H1 (cell line): Measurements from ENCODE around the gene COLQ. TPM values are rescaled to one million over a fixed set of nuclear protein-coding genes. Genes with fewer than 3 reads are reported as not detected.

Experiments used
- CTCF ChIA-PET: fragments of 300-600 bp; sonication (Branson Sonifier 250); formaldehyde crosslinking; loops from one replicate; lab custom pipeline; 2021; ENCODE audit not compliant: partially characterized antibody; lab: Charles Lee
- POLR2A ChIA-PET: fragments of 300-600 bp; sonication (Branson Sonifier 250); formaldehyde crosslinking; loops from one replicate; lab custom pipeline; 2021; ENCODE audit warnings: inconsistent platforms; ENCODE audit not compliant: partially characterized antibody; lab: Charles Lee
- DNase-seq, 2 experiments: peaks; one replicate each; pipeline versions ENCODE4 v3.0.0 to v3.0.0-alpha.2; 2010 to 2022; ENCODE audit warnings: low spot score in 2 of 2, low read depth in 1 of 2, mixed read lengths in 1 of 2
- FAIRE-seq: peaks from 2 replicates; lab custom pipeline; 2011; peaks lifted over from hg19 to GRCh38; lab: Jason Lieb, UNC
- H2AFZ ChIP-seq: 2 replicates; pipeline ENCODE4 v1.8.1; 2012; ENCODE audit warnings: low read length, inconsistent platforms
- H2AK5ac ChIP-seq: 2 replicates; pipeline ENCODE4 v1.6.1; 2013; ENCODE audit warnings: low read depth, low read length
- H2BK120ac ChIP-seq: replicated peaks from 2 replicates; pipeline ENCODE3; 2013; ENCODE audit warnings: low read depth, low read length, inconsistent platforms
- H2BK12ac ChIP-seq: 2 replicates; pipeline ENCODE4 v1.6.1; 2013; ENCODE audit warnings: low read depth, low read length
- H2BK15ac ChIP-seq: 2 replicates; pipeline ENCODE4 v1.6.1; 2013; ENCODE audit warnings: low read length
- H2BK20ac ChIP-seq: 2 replicates; pipeline ENCODE4 v1.6.1; 2013; ENCODE audit warnings: low read length
- H2BK5ac ChIP-seq: 2 replicates; pipeline ENCODE4 v1.6.1; 2013; ENCODE audit warnings: low read depth, low read length
- H3K14ac ChIP-seq: 2 replicates; pipeline ENCODE4 v1.6.1; 2013; ENCODE audit warnings: inconsistent platforms; ENCODE audit not compliant: insufficient read length
- H3K18ac ChIP-seq: 2 replicates; pipeline ENCODE4 v1.6.1; 2013; ENCODE audit warnings: low read length; ENCODE audit errors: extremely low read depth
- H3K23ac ChIP-seq: 2 replicates; pipeline ENCODE4 v1.6.1; 2013; ENCODE audit warnings: inconsistent platforms; ENCODE audit not compliant: insufficient read length
- H3K23me2 ChIP-seq: 2 replicates; pipeline ENCODE4 v1.6.1; 2013; ENCODE audit warnings: low read depth, low read length
- H3K27ac ChIP-seq: 2 replicates; pipeline ENCODE4 v1.6.1; 2011; ENCODE audit warnings: low read depth, low read length, inconsistent platforms
- H3K27me3 ChIP-seq, 4 experiments: replicated peaks in 1 of 4; 1 replicate in 1 of 4; 2 replicates in 3 of 4; pipeline versions ENCODE4 v1.6.1 to v1.8.1; 2011 to 2013; ENCODE audit warnings: low read length in 3 of 4, mild to moderate bottlenecking in 3 of 4, inconsistent platforms in 2 of 4, mixed read lengths in 2 of 4, moderate library complexity in 1 of 4; ENCODE audit not compliant: control insufficient read depth in 3 of 4, insufficient read depth in 3 of 4; ENCODE audit errors: extremely low read depth in 1 of 4
- H3K36me3 ChIP-seq, 4 experiments: 2 replicates each; pipeline versions ENCODE4 v1.6.1 to v1.8.1; 2011 to 2013; ENCODE audit warnings: mild to moderate bottlenecking in 4 of 4, low read length in 3 of 4, moderate library complexity in 2 of 4, control low read depth in 1 of 4, inconsistent platforms in 1 of 4; ENCODE audit not compliant: insufficient read depth in 4 of 4, control insufficient read depth in 2 of 4
- H3K4ac ChIP-seq: replicated peaks from 2 replicates; pipeline ENCODE3; 2013; ENCODE audit warnings: low read length, low read depth, mixed read lengths, inconsistent platforms; ENCODE audit not compliant: insufficient read length
- H3K4me1 ChIP-seq, 4 experiments: replicated peaks in 1 of 4; 1 replicate in 1 of 4; 2 replicates in 3 of 4; pipeline versions ENCODE4 v1.6.1 to v1.8.1; 2011 to 2013; ENCODE audit warnings: low read length in 3 of 4, inconsistent platforms in 2 of 4, mixed read lengths in 1 of 4; ENCODE audit not compliant: insufficient read depth in 4 of 4, control insufficient read depth in 3 of 4
- H3K4me2 ChIP-seq, 2 experiments: 2 replicates each; pipeline versions ENCODE4 v1.6.1 to v1.8.1; 2011 to 2013; ENCODE audit warnings: low read depth in 2 of 2, low read length in 2 of 2, control low read depth in 1 of 2, inconsistent platforms in 1 of 2, mild to moderate bottlenecking in 1 of 2; ENCODE audit not compliant: insufficient read depth in 1 of 2
- H3K4me3 ChIP-seq, 4 experiments: fragments of 200-600, 300-600 bp in 1 of 4; sonication (generic), shearing (Covaris generic), sonication (Bioruptor Twin) in 1 of 4; 2 replicates each; pipeline versions ENCODE4 v1.5.1 to v1.8.1; 2011 to 2016; ENCODE audit warnings: low read length in 4 of 4, low read depth in 3 of 4, control low read depth in 2 of 4, inconsistent platforms in 2 of 4, mild to moderate bottlenecking in 2 of 4, mixed read lengths in 1 of 4, moderate library complexity in 1 of 4; ENCODE audit not compliant: insufficient read depth in 2 of 4; ENCODE audit errors: extremely low read depth in 1 of 4
- H3K56ac ChIP-seq: replicated peaks from 2 replicates; pipeline ENCODE3; 2013; ENCODE audit warnings: low read depth, mild to moderate bottlenecking, mixed read lengths, low read length, inconsistent platforms; ENCODE audit not compliant: insufficient read length
- H3K79me1 ChIP-seq: 2 replicates; pipeline ENCODE4 v1.6.1; 2013; ENCODE audit warnings: low read depth, low read length, control low read depth
- H3K79me2 ChIP-seq, 2 experiments: 2 replicates each; pipeline versions ENCODE4 v1.6.1 to v1.8.1; 2012 to 2013; ENCODE audit warnings: low read length in 2 of 2, mild to moderate bottlenecking in 2 of 2, inconsistent platforms in 1 of 2; ENCODE audit not compliant: insufficient read depth in 2 of 2, control insufficient read depth in 1 of 2
- H3K9ac ChIP-seq, 4 experiments: replicated peaks in 1 of 4; 1 replicate in 1 of 4; 2 replicates in 3 of 4; pipeline versions ENCODE4 v1.6.1 to v1.8.1; 2011 to 2013; ENCODE audit warnings: low read depth in 3 of 4, low read length in 3 of 4, control low read depth in 2 of 4, mild to moderate bottlenecking in 2 of 4, moderate library complexity in 2 of 4, inconsistent platforms in 1 of 4; ENCODE audit errors: extremely low read depth in 1 of 4
- H3K9me3 ChIP-seq, 2 experiments: 2 replicates each; pipeline versions ENCODE4 v1.6.1 to v1.8.1; 2012 to 2013; ENCODE audit warnings: mild to moderate bottlenecking in 2 of 2, moderate library complexity in 2 of 2, control low read depth in 1 of 2, inconsistent platforms in 1 of 2, low read depth in 1 of 2, low read length in 1 of 2, mixed read lengths in 1 of 2; ENCODE audit not compliant: insufficient read depth in 2 of 2
- H4K20me1 ChIP-seq, 2 experiments: replicated peaks in 1 of 2; 2 replicates each; pipeline versions ENCODE3 to v1.8.1; 2011 to 2013; ENCODE audit warnings: inconsistent platforms in 2 of 2, low read length in 2 of 2, mild to moderate bottlenecking in 1 of 2; ENCODE audit not compliant: insufficient read depth in 2 of 2, control insufficient read depth in 1 of 2
- H4K5ac ChIP-seq: 2 replicates; pipeline ENCODE4 v1.6.1; 2013; ENCODE audit warnings: low read length, low read depth, mixed read lengths, inconsistent platforms; ENCODE audit not compliant: insufficient read length
- H4K8ac ChIP-seq: 2 replicates; pipeline ENCODE4 v1.8.0; 2013; ENCODE audit warnings: mild to moderate bottlenecking, moderate library complexity, low read length, inconsistent platforms; ENCODE audit not compliant: insufficient read depth; ENCODE audit errors: extremely low read depth
- H4K91ac ChIP-seq: replicated peaks from 2 replicates; pipeline ENCODE3; 2013; ENCODE audit warnings: low read length, mixed read lengths, inconsistent platforms; ENCODE audit not compliant: insufficient read length
- SIRT6 ChIP-seq: IDR thresholded peaks from one replicate; pipeline ENCODE4 v1.7.1; 2012; ENCODE audit warnings: low read length, inconsistent platforms
- SP1 ChIP-seq: IDR thresholded peaks from 2 replicates; pipeline ENCODE4 v1.6.1; 2011; ENCODE audit warnings: low read depth, low read length
- TAF7 ChIP-seq: optimal IDR thresholded peaks from 2 replicates; pipeline ENCODE3; 2011; ENCODE audit warnings: low read depth, mild to moderate bottlenecking, inconsistent platforms, low read length, moderate library complexity, borderline replicate concordance
- TBP ChIP-seq: IDR thresholded peaks from 2 replicates; pipeline ENCODE4 v1.6.1; 2011; ENCODE audit warnings: low read depth, low read length, improper control_type of control experiment
- YY1 ChIP-seq: IDR thresholded peaks from 2 replicates; pipeline ENCODE4 v1.6.1; 2011; ENCODE audit warnings: low read depth, mild to moderate bottlenecking, low read length
- WGBS, 2 experiments: shearing (Covaris generic) in 1 of 2; methylation state at CpG; one replicate each; pipeline versions ENCODE4 v1.1.6 to v1.1.7; 2013 to 2015; ENCODE audit warnings: low lambda C conversion rate in 2 of 2, mixed read lengths in 2 of 2, inconsistent platforms in 1 of 2, low coverage in 1 of 2, missing lambda C conversion rate in 1 of 2; ENCODE audit not compliant: insufficient replicate concordance in 2 of 2, insufficient coverage in 1 of 2, insufficient read length in 1 of 2; ENCODE audit errors: extremely low coverage in 1 of 2, missing lambda C conversion rate in 1 of 2; 5-methylcytosine and 5-hydroxymethylcytosine counted together
- polyA plus RNA-seq, 7 experiments: library from polyadenylated mRNA; depleted of rRNA in 3 of 7; stranded (reverse) in 5 of 7; unstranded in 2 of 7; fragments of >200 nt in 5 of 7; fragments of 200-250 nt in 2 of 7; gene quantifications; 1 replicate in 5 of 7; 2 replicates in 1 of 7; 4 replicates in 1 of 7; pipeline versions ENCODE4 v1.2.1 to v1.2.3, GENCODE V29; 2011 to 2013; ENCODE audit warnings: missing spikeins in 2 of 7, mixed read lengths in 2 of 7
- total RNA-seq: library from RNA; stranded (reverse); fragmentation: NEBNext Ultra II Directional; extraction: Animal tissue kit (Norgen Biotek cat#: 25700); gene quantifications from 2 replicates; pipeline ENCODE4 v1.2.1, GENCODE V29; 2021

Gene COLQ
- total and polyA plus RNA-seq, 2 of the 8 experiments (the other 6 are each of a cell fraction or from before 2014, with no cell fraction given): 1.5 to 1.9 TPM

DNA sequence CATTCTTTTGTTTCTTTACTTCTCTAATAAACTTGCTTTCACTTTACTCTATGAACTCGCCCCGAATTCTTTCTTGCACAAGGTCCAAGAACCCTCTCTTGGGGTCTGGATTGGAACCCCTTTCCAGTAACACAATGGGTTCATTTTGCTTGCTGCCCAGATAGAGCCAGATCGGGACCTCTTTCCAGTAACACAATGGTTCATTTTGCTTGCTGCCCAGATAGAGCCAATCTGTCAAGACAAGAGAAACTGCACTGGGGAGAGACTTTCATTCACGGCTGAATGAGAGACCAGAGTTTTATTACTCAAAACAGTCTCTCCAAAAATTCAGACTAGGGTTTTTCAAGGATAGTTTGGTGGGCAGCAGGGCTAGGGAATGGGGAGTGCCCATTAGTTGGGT lies 119.6 kb downstream of the COLQ start:
- H3K4me1 ChIP-seq: no peaks in the 10 kb centered on the region
- H3K14ac ChIP-seq: no peak overlapping the region
- H3K79me1 ChIP-seq: no peaks in the 10 kb centered on the region
- no peak overlapping the region for H4K8ac ChIP-seq
- CTCF ChIA-PET: interaction anchor here (1.3 to 8.1 kb wide), 2 partner anchors 125 to 135 kb away, joined by 4 to 227 read pairs; no protein-coding TSS in a partner anchor
- H4K91ac ChIP-seq: no peak overlapping the region
- H3K27me3 ChIP-seq: no peaks in the 10 kb centered on the region
- H2AFZ ChIP-seq: no peak overlapping the region
- H3K23me2 ChIP-seq: no peaks in the 10 kb centered on the region
- no peak overlapping the region for H2BK120ac ChIP-seq
- no peak overlapping the region for H3K18ac ChIP-seq
- H3K4me2 ChIP-seq: no peak overlapping the region
- WGBS, 2 experiments: 89% methylated on average over 4 of the region's 4 CpGs; no CpG with 5 or more reads in 1 of the 2 experiments
- no peaks in the 10 kb centered on the region for H4K20me1 ChIP-seq
- H2BK15ac ChIP-seq: no peak overlapping the region
- no peak overlapping the region for H3K23ac ChIP-seq
- no peak overlapping the region for H2BK5ac ChIP-seq
- no peak overlapping the region for H3K4me3 ChIP-seq
- no peak overlapping the region for H2AK5ac ChIP-seq
- no peaks in the 10 kb centered on the region for H3K36me3 ChIP-seq
- no peak overlapping the region for H2BK12ac ChIP-seq
- no peak overlapping the region for H3K4ac ChIP-seq
- no peak overlapping the region for H2BK20ac ChIP-seq
- H3K56ac ChIP-seq: no peak overlapping the region
- H4K5ac ChIP-seq: no peak overlapping the region
- POLR2A ChIA-PET: no interaction called here
- H3K27ac ChIP-seq: no peak overlapping the region
- H3K9me3 ChIP-seq: peaks cover 10 to 12% of the 10 kb centered on the region in 2 experiments
- FAIRE-seq: no peak
- no peak overlapping the region for H3K9ac ChIP-seq
- H3K79me2 ChIP-seq: no peaks in the 10 kb centered on the region
- no peak for DNase-seq
- TF ChIP-seq TBP (no peak), SP1 (no peak), SIRT6 (no peak), YY1 (no peak), TAF7 (no peak)
